ENCODE measurements around the gene C14orf93. TPM values are rescaled to one million over a fixed set of nuclear protein-coding genes. Genes with fewer than 3 reads are reported as not detected.
"Not testable (repeated sequence)": the region's sequence is repeated elsewhere in the genome, so short reads cannot be mapped to it uniquely, and the experiment has no call there.

C14orf93 gene
- polyA plus RNA-seq, 1 experiment: 14.7 TPM

DNA sequence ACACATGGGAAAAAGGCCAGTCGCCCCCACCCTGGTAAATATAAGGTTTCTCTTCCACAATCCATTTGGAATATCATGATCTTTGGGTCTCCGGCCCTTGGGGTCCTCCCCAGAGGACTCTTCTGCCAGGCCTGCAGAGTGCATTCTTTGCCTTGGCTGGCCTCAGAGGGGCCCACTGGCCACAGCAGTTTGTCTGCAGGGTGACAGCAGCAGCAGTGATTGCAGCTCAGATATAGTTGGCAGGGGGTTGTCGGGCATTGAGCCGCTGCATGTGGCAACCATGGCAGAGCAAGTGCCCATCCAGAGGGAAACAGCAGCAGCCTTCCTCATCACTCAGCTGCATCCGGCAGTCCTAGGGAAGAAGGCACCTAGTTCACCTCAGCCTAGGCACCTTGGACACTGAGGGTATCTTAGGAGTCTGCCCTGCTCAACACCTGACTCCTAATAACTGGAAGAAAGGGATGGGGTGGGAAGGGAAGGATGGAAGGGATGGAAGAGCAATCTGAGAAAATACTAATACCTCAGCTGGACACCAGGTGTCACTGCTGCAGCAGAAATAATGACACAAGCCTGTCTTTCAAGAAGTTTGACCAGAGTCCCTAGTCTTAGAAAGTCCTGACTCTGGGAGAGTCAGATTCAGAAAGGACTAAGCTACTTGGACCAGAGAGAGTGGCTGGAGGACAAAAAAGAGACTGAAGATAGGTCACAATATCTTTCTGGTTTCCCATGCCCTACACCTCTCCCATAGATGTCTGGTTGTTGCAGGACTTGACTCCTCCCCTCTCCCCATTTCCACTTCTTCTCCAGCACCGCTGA is 36.5 kb downstream of the C14orf93 start:
- H3K36me3 ChIP-seq (ENCODE audit: control insufficient read depth, insufficient read depth, low read length): peaks cover 33% of the 10 kb centered on the region
- no peaks in the 10 kb centered on the region for H3K27me3 ChIP-seq (ENCODE audit: control insufficient read depth, insufficient read depth, low read length)
- H3K4me3 ChIP-seq (ENCODE audit: low read depth, low read length): no peak overlapping the region
- no peak for DNase-seq (ENCODE audit: low read depth)
- ChIA-PET CTCF (interaction anchor here (0.7 to 7.4 kb wide), 22 partner anchors 9 to 125 kb away, joined by 3 to 93 read pairs (median 6); partner anchors contain the start of genes AJUBA, CDH24, HAUS4 and PRMT5), POLR2A (no interaction called here)
- peak; percentile 65 for TF ChIP-seq CTCF (IDR thresholded peaks at IDR 0.05; ENCODE audit: insufficient read depth, low read depth, low read length)

DNA sequence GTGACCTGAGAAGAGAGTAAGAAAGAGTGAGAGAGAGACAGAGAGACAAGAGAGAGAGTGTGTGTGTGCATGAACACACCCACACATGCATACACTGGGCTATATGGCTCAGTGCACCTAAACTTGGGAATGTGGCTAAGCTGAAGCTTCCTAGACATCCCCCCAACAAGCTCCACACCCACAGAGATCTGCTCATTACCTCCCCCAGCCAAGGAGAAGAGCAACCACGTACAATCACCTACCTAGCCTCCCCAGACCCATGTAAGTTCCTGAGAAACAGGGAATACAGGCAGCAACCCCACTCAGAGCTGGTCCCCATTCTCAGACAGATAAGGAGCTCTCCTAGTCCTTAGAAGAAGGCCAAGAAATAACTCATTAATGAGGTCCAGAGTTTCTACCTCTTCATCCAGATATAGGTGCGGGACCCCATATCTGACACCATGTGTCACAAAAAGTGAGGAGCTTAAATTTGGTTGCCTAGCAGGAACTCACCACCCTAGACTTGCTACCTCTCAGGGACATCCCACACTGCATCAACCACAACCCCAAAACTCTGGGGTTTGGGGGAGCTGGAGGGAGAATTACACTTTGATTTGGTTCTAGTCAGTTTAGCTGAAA is 37.5 kb downstream of the C14orf93 start:
- TF ChIP-seq CTCF (IDR thresholded peaks at IDR 0.05; ENCODE audit: insufficient read depth, low read depth, low read length): no peak
- Histone ChIP-seq H3K27me3 (ENCODE audit: control insufficient read depth, insufficient read depth, low read length) (no peaks in the 10 kb centered on the region), H3K4me3 (ENCODE audit: low read depth, low read length) (no peak overlapping the region), H3K36me3 (ENCODE audit: control insufficient read depth, insufficient read depth, low read length) (peaks cover 30% of the 10 kb centered on the region)
- POLR2A ChIA-PET: no interaction called here
- CTCF ChIA-PET: interaction anchor here (0.8 to 7.4 kb wide), 19 partner anchors 10 to 126 kb away, joined by 3 to 93 read pairs (median 6); partner anchors contain the start of genes AJUBA, CDH24, HAUS4 and PRMT5
- DNase-seq (ENCODE audit: low read depth): no peak

DNA sequence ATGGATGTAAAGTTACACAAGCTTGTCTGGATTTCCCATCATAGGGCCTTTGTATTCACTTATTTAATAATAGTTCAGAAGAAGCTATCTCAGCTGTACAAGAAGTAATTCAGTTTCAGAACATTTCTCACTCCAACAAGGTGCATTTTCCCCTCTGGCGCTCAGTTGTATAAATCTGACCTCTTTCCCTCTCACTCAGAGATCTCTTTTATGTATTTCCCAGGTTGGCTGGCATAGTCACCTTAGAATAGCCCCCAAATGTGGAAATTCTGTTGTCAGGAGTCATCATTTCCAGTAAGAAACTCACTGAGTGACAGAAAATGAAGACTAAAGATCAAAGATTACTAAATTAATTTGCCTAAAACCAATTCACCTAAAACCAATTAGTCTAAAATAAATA is 38.8 kb downstream of the C14orf93 start:
- Histone ChIP-seq H3K4me3 (ENCODE audit: low read depth, low read length) (no peak overlapping the region), H3K27me3 (ENCODE audit: control insufficient read depth, insufficient read depth, low read length) (no peaks in the 10 kb centered on the region), H3K36me3 (ENCODE audit: control insufficient read depth, insufficient read depth, low read length) (peaks cover 28% of the 10 kb centered on the region)
- CTCF ChIA-PET: interaction anchor here (0.6 to 2.9 kb wide), 5 partner anchors 11 to 209 kb away, joined by 3 to 43 read pairs (median 6); partner anchors contain the start of gene AJUBA
- no peak for DNase-seq (ENCODE audit: low read depth)
- POLR2A ChIA-PET: interaction anchor here (0.5 to 0.6 kb wide), 2 partner anchors 29 to 1205 kb away, joined by 3 to 6 read pairs; no protein-coding TSS in a partner anchor
- no peak for TF ChIP-seq CTCF (IDR thresholded peaks at IDR 0.05; ENCODE audit: insufficient read depth, low read depth, low read length)

DNA sequence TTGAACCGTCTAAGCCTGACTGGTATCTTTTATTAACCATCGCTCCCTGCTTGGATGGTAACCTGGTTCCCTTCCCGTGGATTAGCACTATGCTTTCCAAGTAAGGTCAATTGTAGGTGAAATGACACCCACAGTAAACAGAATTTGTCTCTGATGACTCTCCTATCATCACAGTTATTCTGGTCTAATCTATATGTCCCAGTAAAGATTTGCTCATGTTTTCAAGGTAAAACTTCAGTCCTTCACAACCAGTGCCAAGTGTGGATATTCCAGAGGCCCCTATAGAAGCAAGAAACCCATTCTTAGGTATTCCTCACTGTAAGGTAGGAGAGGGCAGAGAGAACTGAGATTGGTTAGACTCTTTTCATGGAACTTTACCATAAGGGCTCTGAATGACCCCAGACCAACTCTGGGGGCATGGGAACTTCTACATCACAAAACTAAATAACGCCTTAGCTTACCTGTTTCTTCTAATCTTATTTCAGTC is 43.1 kb downstream of the C14orf93 start:
- ChIA-PET POLR2A (interaction anchor here (1.0 kb wide), 1 partner anchor 11 kb away, joined by 3 read pairs; no protein-coding TSS in a partner anchor), CTCF (interaction anchor here (1.0 to 2.9 kb wide), 2 partner anchors 15 to 37 kb away, joined by 4 to 13 read pairs; partner anchors contain the start of genes AJUBA and PRMT5)

DNA sequence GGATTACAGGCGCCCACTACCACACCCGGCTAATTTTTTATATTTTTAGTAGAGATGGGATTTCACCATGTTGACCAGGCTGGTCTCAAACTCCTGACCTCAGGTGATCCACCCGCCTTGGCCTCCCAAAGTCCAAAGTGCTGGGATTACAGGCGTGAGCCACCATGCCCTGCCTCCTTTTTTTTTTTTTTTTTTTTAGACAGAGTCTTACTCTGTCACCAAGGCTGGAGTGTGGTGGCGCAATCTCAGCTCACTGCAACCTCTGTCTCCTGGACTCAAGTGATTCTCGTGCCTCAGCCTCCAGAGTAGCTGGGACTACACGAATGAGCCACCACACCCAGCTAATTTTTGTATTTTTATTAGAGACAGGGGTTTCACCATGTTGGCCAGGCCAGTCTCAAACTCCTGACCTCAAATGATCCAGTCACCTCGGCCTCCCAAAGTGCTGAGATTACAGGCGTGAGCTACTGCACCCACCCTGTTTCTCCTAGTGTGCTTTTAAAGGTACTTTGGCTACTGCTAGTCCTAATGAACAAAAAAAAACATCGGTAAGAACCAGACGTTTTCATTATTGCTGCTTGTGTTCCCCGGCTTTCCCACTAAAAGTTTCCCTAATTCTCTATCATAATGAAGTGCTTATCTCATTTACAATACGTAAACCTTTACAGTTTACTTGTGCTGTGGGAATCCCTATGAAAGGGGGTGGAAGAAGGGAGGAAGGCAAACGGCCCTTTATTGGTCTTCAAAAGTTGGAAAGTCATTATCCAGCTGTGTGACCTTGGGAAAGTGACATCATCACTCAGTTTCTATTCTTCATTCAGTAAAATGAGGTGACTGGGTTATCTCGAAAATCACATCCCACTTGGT is 43.8 kb downstream of the C14orf93 start:
- ChIA-PET POLR2A (interaction anchor here (0.6 to 1.0 kb wide), 2 partner anchors 12 to 351 kb away, joined by 3 to 21 read pairs; no protein-coding TSS in a partner anchor), CTCF (interaction anchor here (1.0 kb wide), 1 partner anchor 37 kb away, joined by 4 read pairs; the partner anchor contains the start of gene PRMT5)
- H3K36me3 ChIP-seq (ENCODE audit: control insufficient read depth, insufficient read depth, low read length); H3K4me3 ChIP-seq (ENCODE audit: low read depth, low read length); DNase-seq (ENCODE audit: low read depth); H3K27me3 ChIP-seq (ENCODE audit: control insufficient read depth, insufficient read depth, low read length): not testable (repeated sequence)

More for the DNA sequence above, 43.1 kb downstream of the C14orf93 start:
- H3K4me3 ChIP-seq (ENCODE audit: low read depth, low read length): no peak overlapping the region
- H3K27me3 ChIP-seq (ENCODE audit: control insufficient read depth, insufficient read depth, low read length): no peaks in the 10 kb centered on the region
- no peak for DNase-seq (ENCODE audit: low read depth)
- no peak for TF ChIP-seq CTCF (IDR thresholded peaks at IDR 0.05; ENCODE audit: insufficient read depth, low read depth, low read length)
- H3K36me3 ChIP-seq (ENCODE audit: control insufficient read depth, insufficient read depth, low read length): peaks cover 3% of the 10 kb centered on the region; the same call in 1 of the 2 replicates
